Nephron progenitor cell (in vitro differentiated cells): ENCODE measurements around the gene SAT1.
A peak's percentile ranks its signal among the peaks of the same experiment; 100 is the strongest.

Experiments
- DNase-seq: peaks from one replicate; pipeline ENCODE4 v3.0.0; 2021
- H3K27ac Mint-ChIP-seq: 2 replicates; pipeline ENCODE4 v1.8.0; 2021; ENCODE audit warnings: mild to moderate bottlenecking, moderate library complexity, mixed read lengths
- H3K27me3 Mint-ChIP-seq: 2 replicates; pipeline ENCODE4 v1.8.0; 2021; ENCODE audit warnings: mild to moderate bottlenecking, low read depth, mixed read lengths; ENCODE audit not compliant: poor library complexity
- H3K36me3 Mint-ChIP-seq: 2 replicates; pipeline ENCODE4 v1.8.0; 2021; ENCODE audit warnings: low read depth, mixed read lengths
- H3K4me1 Mint-ChIP-seq: 2 replicates; pipeline ENCODE4 v1.8.0; 2021; ENCODE audit warnings: mixed read lengths
- H3K4me3 Mint-ChIP-seq: 2 replicates; pipeline ENCODE4 v1.8.0; 2021; ENCODE audit warnings: mild to moderate bottlenecking, moderate library complexity, mixed read lengths
- H3K9me3 Mint-ChIP-seq: 2 replicates; pipeline ENCODE4 v1.8.0; 2021; ENCODE audit warnings: mild to moderate bottlenecking, moderate library complexity, mixed read lengths
- CTCF ChIP-seq: fragments of 200-600 bp; sonication (generic); IDR thresholded peaks from 2 replicates; pipeline ENCODE4 v1.5.0; 2021; ENCODE audit warnings: antibody characterized with exemption

Gene SAT1

GRCh38 chrX:23815376-23815775, 32.4 kb downstream of the SAT1 start:
- Mint-ChIP-seq H3K27ac (no peak overlapping the region), H3K4me1 (peaks cover 51% of the 10 kb centered on the region), H3K4me3 (no peak overlapping the region), H3K9me3 (peaks cover 7% of the 10 kb centered on the region), H3K27me3 (peaks cover 3% of the 10 kb centered on the region), H3K36me3 (no peaks in the 10 kb centered on the region)
- no peak for TF ChIP-seq CTCF
- no peak for DNase-seq

GRCh38 chrX:23816179-23816578, 33.2 kb downstream of the SAT1 start:
- no peak overlapping the region for H3K27ac Mint-ChIP-seq
- no peak for TF ChIP-seq CTCF
- no peak for DNase-seq
- no peak overlapping the region for H3K4me3 Mint-ChIP-seq
- peaks cover 43% of the 10 kb centered on the region for H3K4me1 Mint-ChIP-seq
- H3K27me3 Mint-ChIP-seq: peaks cover 3% of the 10 kb centered on the region
- H3K36me3 Mint-ChIP-seq: no peaks in the 10 kb centered on the region
- H3K9me3 Mint-ChIP-seq: peaks cover 7% of the 10 kb centered on the region

- no peak overlapping the region for H3K27ac Mint-ChIP-seq
- DNase-seq: no peak
- H3K4me3 Mint-ChIP-seq: no peak overlapping the region
- peaks cover 3% of the 10 kb centered on the region for H3K27me3 Mint-ChIP-seq
- TF ChIP-seq CTCF: no peak
- H3K9me3 Mint-ChIP-seq: peaks cover 7% of the 10 kb centered on the region
- H3K36me3 Mint-ChIP-seq: no peaks in the 10 kb centered on the region
- H3K4me1 Mint-ChIP-seq: peaks cover 43% of the 10 kb centered on the region
Observed at GRCh38 chrX:23817979-23818336, 35.0 kb downstream of the SAT1 start.

GRCh38 chrX:23819385-23820234, 36.6 kb downstream of the SAT1 start:
- Mint-ChIP-seq H3K27me3 (peaks cover 3% of the 10 kb centered on the region), H3K36me3 (no peaks in the 10 kb centered on the region)

GRCh38 chrX:23820235-23820782, 37.3 kb downstream of the SAT1 start:
- H3K4me3 Mint-ChIP-seq: no peak overlapping the region
- H3K9me3 Mint-ChIP-seq: no peaks in the 10 kb centered on the region
- no peaks in the 10 kb centered on the region for H3K36me3 Mint-ChIP-seq
- H3K27ac Mint-ChIP-seq: no peak overlapping the region
- no peak for TF ChIP-seq CTCF
- peaks cover 39% of the 10 kb centered on the region for H3K4me1 Mint-ChIP-seq
- H3K27me3 Mint-ChIP-seq: peaks cover 3% of the 10 kb centered on the region
- no peak for DNase-seq

More at GRCh38 chrX:23819385-23820234, 36.6 kb downstream of the SAT1 start:
- Mint-ChIP-seq H3K4me1 (peaks cover 43% of the 10 kb centered on the region), H3K4me3 (no peak overlapping the region), H3K27ac (no peak overlapping the region), H3K9me3 (peaks cover 3% of the 10 kb centered on the region)
- no peak for TF ChIP-seq CTCF
- no peak for DNase-seq

GRCh38 chrX:23821847-23822246, 38.9 kb downstream of the SAT1 start:
- Mint-ChIP-seq H3K27ac (peak overlapping the region; percentile 90), H3K9me3 (no peaks in the 10 kb centered on the region), H3K4me1 (peaks cover 38% of the 10 kb centered on the region), H3K4me3 (no peak overlapping the region), H3K36me3 (peaks cover 7% of the 10 kb centered on the region), H3K27me3 (peaks cover 3% of the 10 kb centered on the region)
- TF ChIP-seq CTCF: no peak
- DNase-seq: no peak
